GM23248 (cell line): Measurements from ENCODE around the gene NUDCD3. TPM values are rescaled to one million over a fixed set of nuclear protein-coding genes. Genes with fewer than 3 reads are reported as not detected.
"Not testable (repeated sequence)": the region's sequence is repeated elsewhere in the genome, so short reads cannot be mapped to it uniquely, and the experiment has no call there.

Experiments used
- DNase-seq: peaks from one replicate; pipeline ENCODE4 v3.0.0-alpha.2; 2015
- H2AFZ ChIP-seq: fragments of 200-600 bp; sonication (generic); 2 replicates; pipeline ENCODE4 v1.6.1; 2016; ENCODE audit warnings: antibody characterized with exemption
- H3F3A ChIP-seq: fragments of 200-600 bp; sonication (generic); 2 replicates; pipeline ENCODE4 v1.6.1; 2016; ENCODE audit warnings: mild to moderate bottlenecking, antibody characterized with exemption, mixed run types; ENCODE audit not compliant: insufficient read depth
- H3K27ac ChIP-seq: fragments of 200-600 bp; sonication (generic); 2 replicates; pipeline ENCODE4 v1.5.1; 2016; ENCODE audit warnings: mild to moderate bottlenecking
- H3K27me3 ChIP-seq: fragments of 200-600 bp; sonication (generic); replicated peaks from 2 replicates; pipeline ENCODE4 v1.6.1; 2016; ENCODE audit warnings: mild to moderate bottlenecking; ENCODE audit not compliant: insufficient read depth
- H3K36me3 ChIP-seq: fragments of 200-600 bp; sonication (generic); 2 replicates; pipeline ENCODE4 v1.6.1; 2016; ENCODE audit warnings: low read depth, mild to moderate bottlenecking
- H3K4me1 ChIP-seq: fragments of 200-600 bp; sonication (generic); 2 replicates; pipeline ENCODE4 v1.6.1; 2016; ENCODE audit warnings: mild to moderate bottlenecking; ENCODE audit not compliant: insufficient read depth
- H3K4me2 ChIP-seq: fragments of 200-600 bp; sonication (generic); one replicate; pipeline ENCODE4 v1.6.1; 2016; ENCODE audit warnings: mild to moderate bottlenecking; ENCODE audit not compliant: unreplicated experiment
- H3K4me3 ChIP-seq: fragments of 200-600 bp; sonication (generic); 2 replicates; pipeline ENCODE4 v1.5.1; 2016; ENCODE audit warnings: mild to moderate bottlenecking
- H3K79me2 ChIP-seq: fragments of 200-600 bp; sonication (generic); 2 replicates; pipeline ENCODE4 v1.6.1; 2016; ENCODE audit warnings: mild to moderate bottlenecking; ENCODE audit not compliant: insufficient read depth
- H3K9ac ChIP-seq: fragments of 200-600 bp; sonication (generic); 2 replicates; pipeline ENCODE4 v1.6.1; 2016; ENCODE audit warnings: mild to moderate bottlenecking
- H3K9me2 ChIP-seq: fragments of 200-600 bp; sonication (generic); 2 replicates; pipeline ENCODE4 v1.6.1; 2016; ENCODE audit warnings: mixed run types, mild to moderate bottlenecking, moderate library complexity; ENCODE audit not compliant: insufficient read depth
- H3K9me3 ChIP-seq: fragments of 200-600 bp; sonication (generic); one replicate; pipeline ENCODE4 v1.6.1; 2017; ENCODE audit warnings: low read depth
- H4K20me1 ChIP-seq: fragments of 200-600 bp; sonication (generic); 2 replicates; pipeline ENCODE4 v1.6.0; 2016; ENCODE audit not compliant: insufficient read depth
- EZH2 ChIP-seq: fragments of 200-600 bp; sonication (generic); IDR thresholded peaks from 2 replicates; pipeline ENCODE4 v1.6.1; 2018; ENCODE audit warnings: antibody characterized with exemption, mild to moderate bottlenecking; ENCODE audit not compliant: insufficient read depth, poor library complexity, severe bottlenecking
- EZH2phosphoT487 ChIP-seq: fragments of 200-600 bp; sonication (generic); IDR thresholded peaks from 2 replicates; pipeline ENCODE4 v1.6.1; 2018; ENCODE audit warnings: antibody characterized with exemption, moderate library complexity, mild to moderate bottlenecking, low read depth; ENCODE audit not compliant: insufficient read depth
- WGBS, 2 experiments: methylation state at CpG; one replicate each; pipeline ENCODE4 v1.1.6; 2015 to 2017; ENCODE audit warnings: low lambda C conversion rate in 2 of 2, low coverage in 1 of 2; ENCODE audit errors: missing lambda C conversion rate in 2 of 2; 5-methylcytosine and 5-hydroxymethylcytosine counted together
- in situ Hi-C: fragments of 300-500 bp; cut with MboI; formaldehyde crosslinking; loops from 2 replicates; pipeline ENCODE4 v1.15.0; 2020
- polyA plus RNA-seq: library from polyadenylated mRNA; unstranded; fragments of >200 nt; fragmentation: Nextera tagmentation; extraction: Ambion mirVana; gene quantifications from 2 replicates; pipeline ENCODE4 v1.2.1, GENCODE V29; 2016
- total RNA-seq: library from RNA; depleted of rRNA; stranded (reverse); fragments of >200 nt; shearing (Covaris generic); gene quantifications from 2 replicates; pipeline ENCODE4 v1.2.3, GENCODE V29; 2014

Gene NUDCD3
- total and polyA plus RNA-seq, 2 experiments from 2014 or later: 56.7 to 79.1 TPM

DNA sequence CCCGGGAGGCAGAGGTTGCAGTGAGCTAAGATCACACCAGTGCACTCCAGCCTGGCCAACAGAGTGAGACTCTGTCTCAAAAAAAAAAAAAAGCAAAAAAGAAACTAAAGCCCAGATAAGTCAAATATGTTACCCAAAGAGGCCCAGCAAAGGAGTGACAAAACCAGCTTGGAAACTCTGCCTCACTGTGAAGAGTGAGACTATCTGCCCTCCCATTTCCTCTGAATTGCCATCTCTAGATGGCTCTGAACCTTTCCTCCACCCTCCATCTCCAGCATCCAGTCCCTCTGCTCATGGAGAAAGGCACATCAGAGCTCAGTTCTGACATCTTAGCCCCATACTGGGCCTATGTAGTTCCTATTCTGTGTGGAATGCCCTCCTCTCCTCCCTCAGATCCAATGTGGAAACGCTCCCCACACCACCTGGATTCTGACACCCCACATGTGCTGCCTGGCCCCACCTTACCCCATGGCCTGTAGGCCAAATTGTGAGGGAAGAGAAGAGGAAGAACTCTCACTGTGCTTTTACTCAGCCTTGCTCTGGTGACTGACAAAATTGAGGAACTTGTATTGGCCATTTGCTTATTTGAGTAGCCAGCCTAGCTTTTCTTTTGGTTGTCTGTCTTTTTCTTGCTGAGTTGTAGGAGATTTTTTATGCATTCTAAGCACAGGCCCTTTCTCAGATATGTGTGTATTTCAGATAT is 18.0 kb upstream of the NUDCD3 start:
- Histone ChIP-seq H3K36me3 (no peaks in the 10 kb centered on the region), H3K9me3 (no peaks in the 10 kb centered on the region), H3K9me2 (no peaks in the 10 kb centered on the region), H4K20me1 (no peaks in the 10 kb centered on the region), H3K27ac (no peak overlapping the region), H3K9ac (no peak overlapping the region), H3K4me1 (no peaks in the 10 kb centered on the region), H3F3A (no peaks in the 10 kb centered on the region), H2AFZ (no peak overlapping the region), H3K4me2 (no peak overlapping the region), H3K4me3 (no peak overlapping the region), H3K27me3 (peaks cover 9% of the 10 kb centered on the region; the same call in 1 of the 2 replicates), H3K79me2 (no peaks in the 10 kb centered on the region)
- in situ Hi-C loops: no loop called here
- DNase-seq: no peak
- TF ChIP-seq EZH2phosphoT487 (no peak), EZH2 (no peak)
- WGBS, 2 experiments: 10 to 18% methylated on average over 2 of the region's 2 CpGs

GRCh38 chr7:44506592-44507288 is 16.3 kb upstream of the NUDCD3 start:
- H3K4me1 ChIP-seq, H3K9me3 ChIP-seq, in situ Hi-C loops, H2AFZ ChIP-seq, H3F3A ChIP-seq, H3K9ac ChIP-seq, H3K4me3 ChIP-seq, H3K4me2 ChIP-seq, DNase-seq, H3K27ac ChIP-seq, H3K36me3 ChIP-seq, H3K9me2 ChIP-seq, H3K79me2 ChIP-seq, H4K20me1 ChIP-seq: not testable (repeated sequence)
- WGBS, 2 experiments: 44 to 54% methylated on average over 3 of the region's 3 CpGs
- H3K27me3 ChIP-seq: peaks cover 13% of the 10 kb centered on the region

DNA sequence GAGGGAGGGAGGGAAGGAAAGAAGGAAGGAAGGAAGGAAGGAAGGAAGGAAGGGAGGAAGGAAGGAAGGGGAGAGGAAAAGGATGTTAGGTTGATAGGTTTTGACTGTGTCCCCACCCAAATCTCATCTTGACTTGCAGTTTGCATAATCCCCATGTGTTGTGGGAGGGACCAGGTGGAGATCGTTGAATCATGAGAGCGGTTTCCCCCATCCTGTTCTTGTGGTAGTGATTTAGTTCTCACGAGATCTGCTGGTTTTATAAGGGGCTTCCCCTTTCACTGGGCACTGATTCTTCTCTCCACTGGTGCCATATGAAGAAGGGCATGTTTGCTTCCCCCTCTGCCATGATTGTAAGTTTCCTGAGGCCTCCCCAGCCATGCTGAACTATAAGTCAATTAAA is 15.1 kb upstream of the NUDCD3 start:
- Histone ChIP-seq H3K4me2 (no peak overlapping the region), H3K9me3 (no peaks in the 10 kb centered on the region), H3K9ac (no peak overlapping the region), H3K79me2 (no peaks in the 10 kb centered on the region), H3K27ac (no peak overlapping the region), H3K4me3 (no peak overlapping the region), H2AFZ (no peak overlapping the region), H3K4me1 (no peaks in the 10 kb centered on the region), H3K9me2 (no peaks in the 10 kb centered on the region), H4K20me1 (no peaks in the 10 kb centered on the region), H3K36me3 (no peaks in the 10 kb centered on the region), H3K27me3 (peaks cover 13% of the 10 kb centered on the region), H3F3A (no peaks in the 10 kb centered on the region)
- WGBS, 2 experiments: 29 to 32% methylated on average over 3 of the region's 3 CpGs
- TF ChIP-seq EZH2 (no peak), EZH2phosphoT487 (no peak)
- DNase-seq: no peak
- in situ Hi-C loops: no loop called here

- TF ChIP-seq EZH2phosphoT487: no peak
- no peak for TF ChIP-seq EZH2
- DNase-seq: peak; percentile 36
- Histone ChIP-seq H3K79me2 (no peaks in the 10 kb centered on the region), H3K9me3 (no peaks in the 10 kb centered on the region), H3K4me3 (no peak overlapping the region), H3F3A (no peaks in the 10 kb centered on the region), H3K9ac (no peak overlapping the region), H3K4me1 (no peaks in the 10 kb centered on the region), H3K27me3 (peaks cover 4% of the 10 kb centered on the region), H4K20me1 (no peaks in the 10 kb centered on the region), H3K9me2 (no peaks in the 10 kb centered on the region), H2AFZ (no peak overlapping the region; the same call in 1 of the 2 replicates), H3K27ac (no peak overlapping the region), H3K4me2 (no peak overlapping the region), H3K36me3 (no peaks in the 10 kb centered on the region)
- WGBS, 2 experiments: 19 to 25% methylated on average over 4 of the region's 4 CpGs
- in situ Hi-C loops: no loop called here
Measured at GRCh38 chr7:44498230-44498954, 7.9 kb upstream of the NUDCD3 start.
